Erythroblast (primary cell): Measurements from ENCODE around the gene LZTR1.
"Not testable (repeated sequence)": the region's sequence is repeated elsewhere in the genome, so short reads cannot be mapped to it uniquely, and the experiment has no call there.

Experiments used
- DNase-seq, 2 experiments: peaks; one replicate each; lab custom pipeline; 2025; lab: John Stamatoyannopoulos, UW
- GATA1 ChIP-seq: IDR thresholded peaks from 2 replicates; pipeline ENCODE4 v1.6.1; 2011; ENCODE audit warnings: low read depth, mild to moderate bottlenecking, control low read depth, low read length, moderate library complexity
- POLR2A ChIP-seq: IDR thresholded peaks from 2 replicates; pipeline ENCODE4 v1.6.1; 2011; ENCODE audit warnings: mild to moderate bottlenecking, low read length

LZTR1 gene

DNA sequence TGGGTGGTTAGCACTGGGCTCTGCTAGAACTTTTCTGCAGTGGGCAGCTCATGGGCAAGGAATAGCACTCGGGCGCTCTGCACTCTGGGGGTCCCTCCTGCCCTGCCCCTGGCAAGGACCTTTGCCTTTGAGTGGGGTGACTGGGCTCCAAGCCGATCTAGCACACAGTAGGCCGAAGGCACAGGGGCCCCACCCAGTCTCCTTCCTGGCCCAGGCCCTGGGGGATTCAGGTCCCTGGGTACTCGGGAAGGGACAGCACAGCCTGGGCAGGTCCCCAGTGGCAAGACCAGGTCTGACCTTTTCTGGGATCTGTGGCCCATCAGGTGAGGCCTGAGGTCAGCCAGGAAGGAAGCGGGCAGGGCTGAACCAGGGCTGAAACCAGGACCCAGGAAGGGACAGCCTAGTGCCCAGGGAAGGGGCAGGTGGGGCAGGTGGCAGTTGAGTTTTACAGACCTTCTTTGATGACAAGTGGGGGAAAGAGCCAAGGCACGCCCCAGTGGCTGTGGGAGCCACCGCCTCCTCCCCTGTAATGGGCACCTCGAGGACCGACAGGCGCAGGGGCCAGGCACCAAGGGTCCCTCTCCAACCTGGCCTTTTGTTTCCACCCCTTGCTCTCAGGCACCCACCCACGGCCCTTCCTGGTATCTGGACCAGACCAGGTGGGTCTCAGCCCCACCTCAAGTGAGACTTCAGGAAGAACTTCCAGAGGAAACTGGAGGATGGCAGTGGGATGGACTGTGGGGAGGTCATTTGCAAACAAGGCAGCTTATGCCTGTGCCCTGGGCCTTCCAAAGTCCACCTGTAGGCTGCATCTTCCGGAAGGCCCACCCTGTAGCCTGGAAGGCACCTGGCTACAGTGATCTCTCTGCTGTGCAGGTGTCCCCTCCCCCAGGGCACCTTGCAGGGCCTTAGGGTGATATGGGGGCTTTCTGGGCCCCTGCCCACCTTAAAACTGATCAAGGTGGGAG is 15.9 kb upstream of the LZTR1 start:
- TF ChIP-seq POLR2A (no peak), GATA1 (no peak)

DNA sequence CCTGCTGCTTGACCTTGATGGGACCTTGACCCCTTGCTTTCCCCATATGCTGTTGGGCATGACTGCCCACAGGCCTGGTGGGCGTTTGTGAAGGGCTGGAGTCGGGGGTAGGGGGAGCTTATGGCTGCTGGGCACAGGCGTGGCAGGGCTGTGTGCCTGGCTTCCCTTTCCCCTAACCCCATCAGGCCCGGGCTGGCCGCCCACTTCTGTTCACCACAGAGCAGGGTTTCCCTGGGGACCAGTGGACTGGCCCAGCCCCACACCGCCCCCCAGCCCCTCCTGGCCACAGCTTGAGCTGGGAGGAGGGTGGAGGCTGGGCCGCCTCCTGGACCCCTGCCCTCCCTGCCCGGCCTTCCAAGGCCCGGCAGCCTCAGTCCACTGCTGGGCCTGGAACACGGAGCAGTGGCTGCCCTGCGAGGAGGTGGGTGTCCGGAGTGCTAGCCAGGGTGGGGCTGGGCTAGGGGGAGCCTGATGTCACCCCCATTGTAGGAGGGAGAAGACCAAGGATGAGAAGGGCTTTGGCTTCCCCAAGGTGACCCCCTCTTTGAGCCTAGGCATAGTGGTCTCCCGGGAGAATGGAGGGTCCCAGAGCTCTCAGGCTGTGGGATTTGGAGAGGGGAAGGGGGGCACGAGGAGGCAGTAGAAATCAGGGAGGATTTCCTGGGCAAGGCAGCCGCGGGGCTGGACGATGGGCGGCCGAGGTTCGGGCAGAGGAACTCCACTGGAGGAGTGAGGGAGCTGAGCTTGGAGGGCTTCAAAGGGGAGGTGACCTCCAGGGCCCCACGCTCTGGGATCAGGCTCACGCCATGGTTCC is 15.0 kb upstream of the LZTR1 start, which contains the start of gene AIFM3:
AIFM3 (plus strand) TSS at position 373 of the 814 bp plus-strand sequence. CDS start 690 bp downstream, outside the sequence.
- TF ChIP-seq POLR2A, result no peak
- TF ChIP-seq GATA1, result no peak
- DNase-seq, result no peak

More for the DNA sequence above, 15.9 kb upstream of the LZTR1 start:
- no peak for DNase-seq

DNA sequence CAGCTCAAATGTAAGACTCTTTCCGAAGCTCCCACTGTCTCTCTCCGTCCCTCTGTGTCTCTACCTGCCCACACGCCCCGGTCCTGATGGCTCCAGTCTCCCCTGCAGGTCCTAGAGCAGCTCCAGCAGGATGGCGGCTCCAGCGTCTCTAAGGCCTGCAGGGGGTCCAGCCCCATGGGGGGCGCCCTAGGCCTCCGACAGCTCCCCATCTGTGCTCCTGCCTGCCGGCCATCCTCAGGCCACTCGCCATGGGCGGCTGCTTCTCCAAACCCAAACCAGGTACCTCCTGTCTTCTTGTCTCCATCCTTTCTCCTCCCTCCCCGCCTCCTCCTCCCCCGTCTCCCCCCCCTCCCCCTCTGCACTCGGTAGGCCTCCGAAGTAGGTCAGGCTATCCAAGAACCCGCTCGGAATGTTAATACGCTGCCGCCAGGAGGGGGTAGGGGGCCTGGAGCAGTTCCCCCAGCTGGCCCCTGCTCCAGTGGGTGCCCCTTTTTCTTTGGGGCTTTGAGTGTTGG is 14.3 kb upstream of the LZTR1 start:
- DNase-seq, result no peak

DNA sequence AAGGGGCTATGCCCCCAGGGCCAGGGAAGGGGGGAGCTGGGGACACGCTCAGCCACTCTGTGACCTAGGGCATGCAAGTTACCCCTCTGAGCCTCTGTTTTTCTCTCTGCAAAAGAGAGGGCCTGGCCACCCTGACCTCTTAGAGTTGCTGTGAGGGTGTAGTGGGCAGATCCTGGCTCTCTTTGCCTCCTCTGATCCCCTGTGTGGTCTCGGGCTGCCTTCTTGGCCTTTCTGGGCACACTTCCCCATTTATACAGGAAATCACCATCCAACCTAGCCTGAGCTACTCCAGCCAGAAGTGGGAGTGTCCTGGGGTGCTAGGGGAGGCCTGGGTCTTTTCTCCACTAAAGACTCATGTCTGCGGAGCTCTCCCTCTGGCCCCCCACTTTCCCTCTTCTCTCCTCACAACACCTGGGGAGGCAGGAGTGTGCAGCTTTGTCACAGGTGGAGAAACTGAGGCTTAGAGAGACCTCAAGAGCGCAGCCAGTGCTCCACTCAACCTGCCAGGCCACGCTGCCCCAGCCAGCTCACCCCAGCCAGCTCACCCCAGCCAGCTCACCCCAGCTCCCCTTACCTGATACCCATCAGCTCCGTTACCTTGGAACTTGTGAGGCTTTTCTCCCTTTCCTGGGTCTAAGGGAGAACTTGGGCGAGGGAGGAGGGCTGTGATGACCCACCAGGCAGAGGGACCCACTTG is 13.7 kb upstream of the LZTR1 start:
- TF ChIP-seq GATA1, result no peak
- no peak for TF ChIP-seq POLR2A
- DNase-seq, result no peak

More for the DNA sequence above, 14.3 kb upstream of the LZTR1 start:
- TF ChIP-seq GATA1 (no peak), POLR2A (no peak)

DNA sequence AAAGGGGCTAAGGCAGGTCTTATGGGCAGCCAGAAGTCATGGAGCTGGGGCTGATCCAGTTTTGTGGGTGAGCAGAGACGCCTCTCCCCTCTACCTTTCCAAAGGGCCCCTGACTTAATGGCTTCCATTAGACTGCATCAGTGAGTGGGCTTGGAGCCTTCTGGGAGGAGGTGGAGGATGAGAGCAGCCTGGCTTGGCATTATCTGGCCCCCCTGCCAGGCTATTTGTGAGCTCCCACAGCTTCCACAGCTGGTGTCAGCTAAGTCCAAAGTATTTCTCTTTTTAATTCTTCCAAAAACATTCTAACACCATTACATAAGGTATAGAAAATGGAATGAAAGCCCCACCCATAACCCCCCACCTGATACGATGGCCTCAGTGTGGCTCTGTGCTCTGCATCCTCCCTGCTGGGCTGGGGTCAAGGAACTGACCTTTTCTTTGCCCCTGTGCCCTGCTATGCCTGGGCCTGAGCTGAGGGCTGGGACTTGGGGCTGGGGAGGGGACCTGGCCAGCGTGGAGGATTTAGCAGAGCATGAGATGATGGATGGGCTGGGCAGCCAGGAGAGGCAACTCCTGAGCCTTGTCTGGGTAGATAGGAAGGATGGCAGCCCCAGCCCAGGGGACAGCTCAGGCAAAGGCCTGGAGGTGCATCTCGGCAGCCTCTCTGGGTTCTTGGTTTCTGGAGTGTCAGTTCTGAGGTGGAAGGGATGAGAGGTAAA is 11.0 kb upstream of the LZTR1 start:
- TF ChIP-seq POLR2A (no peak), GATA1 (no peak)
- DNase-seq, result no peak

DNA sequence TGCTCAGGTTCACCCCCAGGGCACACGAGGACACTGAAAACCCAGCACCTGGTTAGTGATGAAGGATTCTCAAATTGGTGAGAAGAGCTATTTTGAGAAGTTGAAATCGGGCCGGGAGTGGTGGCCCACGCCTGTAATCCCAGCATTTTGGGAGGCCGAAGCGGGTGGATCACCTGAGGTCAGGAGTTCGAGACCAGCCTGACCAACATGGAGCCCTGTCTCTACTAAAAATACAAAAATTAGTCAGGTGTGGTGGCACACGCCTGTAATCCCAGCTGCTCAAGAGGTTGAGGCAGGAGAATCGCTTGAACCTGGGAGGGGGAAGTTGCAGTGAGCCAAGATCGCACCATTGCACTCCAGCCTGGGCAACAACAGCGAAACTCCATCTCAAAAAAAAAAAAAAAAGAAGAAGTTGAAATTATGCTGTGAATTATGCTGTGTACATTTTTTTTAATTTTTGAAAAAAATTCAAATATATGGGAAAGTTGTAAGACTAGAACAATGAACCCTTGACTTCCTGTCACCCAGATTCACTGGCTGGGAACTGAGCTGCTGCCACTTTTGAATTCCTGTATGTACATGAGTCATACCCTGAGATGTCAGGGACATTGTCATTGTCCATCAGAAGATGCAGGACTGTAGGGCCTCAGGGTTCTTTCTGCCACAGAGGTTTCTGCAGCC is 9.9 kb upstream of the LZTR1 start:
- not testable (repeated sequence) for DNase-seq

DNA sequence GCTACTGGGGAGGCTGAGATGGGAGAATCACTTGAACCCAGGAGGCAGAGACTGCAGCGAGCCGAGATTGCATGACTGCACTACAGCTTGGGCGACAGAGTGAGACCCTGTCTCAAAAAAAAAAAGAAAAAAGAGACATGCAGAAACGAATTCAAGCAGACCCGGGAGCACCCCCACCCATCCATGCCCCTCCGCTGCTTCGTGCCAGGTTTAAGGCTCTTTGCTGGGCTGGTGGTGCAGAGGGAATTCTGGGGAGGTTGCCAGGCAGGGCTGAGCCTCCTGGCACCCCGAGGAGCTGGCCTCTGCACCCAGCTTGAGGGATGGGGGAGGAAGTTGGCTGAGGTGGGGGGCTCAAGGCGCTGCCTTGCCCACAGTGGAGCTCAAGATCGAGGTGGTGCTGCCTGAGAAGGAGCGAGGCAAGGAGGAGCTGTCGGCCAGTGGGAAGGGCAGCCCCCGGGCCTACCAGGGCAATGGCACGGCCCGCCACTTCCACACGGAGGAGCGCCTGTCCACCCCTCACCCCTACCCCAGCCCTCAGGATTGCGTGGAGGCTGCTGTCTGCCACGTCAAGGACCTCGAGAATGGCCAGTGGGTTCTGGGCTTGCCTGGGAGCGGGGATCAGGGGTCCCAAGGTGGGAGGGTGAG is 9.0 kb upstream of the LZTR1 start:
- DNase-seq, result no peak
- TF ChIP-seq POLR2A, result no peak

DNA sequence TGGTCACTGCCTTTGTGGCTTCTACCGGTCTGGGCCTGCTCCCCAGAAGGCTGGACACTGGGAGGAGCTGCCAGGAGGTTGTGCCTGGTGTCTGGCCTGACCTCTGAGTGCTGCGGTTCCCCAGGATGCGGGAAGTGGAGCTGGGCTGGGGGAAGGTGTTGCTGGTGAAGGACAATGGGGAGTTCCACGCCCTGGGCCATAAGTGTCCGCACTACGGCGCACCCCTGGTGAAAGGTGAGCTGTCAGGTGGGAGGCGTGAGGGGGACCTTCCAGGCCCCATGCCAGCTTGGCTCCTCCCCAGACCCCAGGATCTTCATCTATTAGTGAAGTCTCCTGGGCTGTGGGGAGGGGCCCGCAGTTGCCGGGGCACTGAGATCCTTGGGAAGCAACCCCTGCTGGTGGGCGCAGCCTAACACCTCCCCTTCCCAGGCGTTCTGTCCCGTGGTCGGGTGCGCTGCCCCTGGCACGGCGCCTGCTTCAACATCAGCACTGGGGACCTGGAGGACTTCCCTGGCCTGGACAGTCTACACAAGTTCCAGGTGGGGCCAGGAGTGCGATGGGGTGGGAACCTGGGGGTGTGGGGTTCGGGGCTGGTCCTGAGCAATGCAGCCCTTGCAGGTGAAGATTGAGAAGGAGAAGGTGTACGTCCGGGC is 8.3 kb upstream of the LZTR1 start:
- no peak for DNase-seq
- no peak for TF ChIP-seq GATA1
- no peak for TF ChIP-seq POLR2A

DNA sequence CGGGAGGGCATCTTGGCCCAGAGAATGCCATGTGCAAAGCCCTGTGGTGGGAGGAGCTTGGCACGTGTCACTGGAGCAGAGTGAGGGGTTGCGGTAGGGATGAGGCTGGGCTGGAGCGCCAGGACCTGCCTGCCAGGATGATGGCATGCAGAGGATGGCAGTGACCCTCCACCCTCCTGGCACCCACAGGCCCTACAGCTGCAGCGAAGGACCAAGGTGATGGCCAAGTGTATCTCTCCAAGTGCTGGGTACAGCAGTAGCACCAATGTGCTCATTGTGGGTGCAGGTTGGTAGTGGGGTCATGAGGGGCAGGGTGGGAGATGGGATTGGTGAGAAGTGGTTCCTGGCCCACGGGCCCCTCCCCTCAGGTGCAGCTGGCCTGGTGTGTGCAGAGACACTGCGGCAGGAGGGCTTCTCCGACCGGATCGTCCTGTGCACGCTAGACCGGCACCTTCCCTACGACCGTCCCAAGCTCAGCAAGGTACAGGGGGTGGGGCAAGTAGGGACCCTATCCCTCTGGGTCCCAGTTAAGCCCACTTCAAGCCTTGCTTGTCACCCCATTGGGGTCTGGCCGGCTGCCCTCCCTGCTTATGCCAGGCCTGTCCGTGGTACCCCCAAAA is 7.7 kb upstream of the LZTR1 start:
- no peak for DNase-seq
- TF ChIP-seq POLR2A (no peak), GATA1 (no peak)

DNA sequence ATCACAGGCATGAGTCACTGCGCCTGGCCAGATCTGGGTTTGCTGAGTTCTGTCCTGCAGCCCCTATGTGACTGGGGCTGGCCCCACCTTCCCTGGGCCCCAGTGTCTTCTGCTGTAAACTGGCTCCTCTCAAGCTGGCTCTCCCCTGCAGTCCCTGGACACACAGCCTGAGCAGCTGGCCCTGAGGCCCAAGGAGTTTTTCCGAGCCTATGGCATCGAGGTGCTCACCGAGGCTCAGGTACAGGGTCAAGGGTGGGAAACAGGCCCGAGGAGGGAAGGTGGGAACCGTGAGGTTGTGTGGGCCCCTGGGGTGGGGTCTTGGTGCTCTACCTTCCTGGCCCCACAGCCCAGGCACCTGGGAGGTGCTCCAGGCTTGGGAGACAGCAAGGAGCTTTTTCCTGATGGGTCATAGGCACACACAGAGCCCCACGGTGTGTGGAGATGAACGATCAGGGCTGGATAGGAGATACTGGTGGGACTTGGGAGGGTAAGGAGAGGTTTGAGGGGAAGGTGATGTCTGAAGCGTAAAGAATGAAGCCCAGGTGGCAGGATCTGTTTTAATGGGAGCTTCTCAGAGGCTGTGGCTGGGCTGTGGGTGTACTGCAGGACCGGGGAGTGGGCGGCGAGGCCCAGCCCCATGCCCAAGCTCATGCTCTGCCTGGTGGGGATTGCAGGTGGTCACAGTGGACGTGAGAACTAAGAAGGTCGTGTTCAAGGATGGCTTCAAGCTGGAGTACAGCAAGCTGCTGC is 6.4 kb upstream of the LZTR1 start:
- DNase-seq, result no peak
- TF ChIP-seq GATA1 (no peak), POLR2A (no peak)
